Mesenchymal stem cell (in vitro differentiated cells and primary cell): ENCODE data around the gene TRPM3.

Experiments used
- DNase-seq: peaks from one replicate; pipeline ENCODE4 v3.0.0-alpha.2; 2013
- H2AFZ ChIP-seq: one replicate; pipeline ENCODE4 v1.6.1; 2013; ENCODE audit warnings: low read depth, mild to moderate bottlenecking, control low read depth, inconsistent platforms, low read length, moderate library complexity
- H2AK5ac ChIP-seq: 2 replicates; pipeline ENCODE4 v1.6.1; 2013; ENCODE audit warnings: low read length, moderate library complexity, mild to moderate bottlenecking, inconsistent platforms; ENCODE audit not compliant: severe bottlenecking
- H2BK120ac ChIP-seq: one replicate; pipeline ENCODE4 v1.6.1; 2013; ENCODE audit warnings: low read depth, mild to moderate bottlenecking, inconsistent platforms, low read length, moderate library complexity
- H2BK12ac ChIP-seq, 2 experiments: one replicate each; pipeline ENCODE4 v1.6.1; 2013; ENCODE audit warnings: inconsistent platforms in 2 of 2, low read length in 2 of 2, mild to moderate bottlenecking in 2 of 2, moderate library complexity in 2 of 2, control low read depth in 1 of 2
- H2BK15ac ChIP-seq: one replicate; pipeline ENCODE4 v1.6.1; 2013; ENCODE audit warnings: mild to moderate bottlenecking, low read depth, inconsistent platforms; ENCODE audit not compliant: poor library complexity, severe bottlenecking
- H2BK5ac ChIP-seq: 2 replicates; pipeline ENCODE4 v1.6.1; 2013; ENCODE audit warnings: low read depth, mild to moderate bottlenecking, low read length, control low read depth, inconsistent platforms; ENCODE audit not compliant: poor library complexity, severe bottlenecking
- H3K14ac ChIP-seq, 2 experiments: one replicate each; pipeline ENCODE4 v1.6.1; 2013; ENCODE audit warnings: inconsistent platforms in 2 of 2, low read length in 2 of 2, control low read depth in 1 of 2, mild to moderate bottlenecking in 1 of 2, moderate library complexity in 1 of 2
- H3K18ac ChIP-seq, 2 experiments: one replicate each; pipeline ENCODE4 v1.6.1; 2013; ENCODE audit warnings: inconsistent platforms in 2 of 2, low read length in 2 of 2, control low read depth in 1 of 2, low read depth in 1 of 2, mild to moderate bottlenecking in 1 of 2
- H3K23ac ChIP-seq, 2 experiments: one replicate each; pipeline ENCODE4 v1.6.1; 2013; ENCODE audit warnings: inconsistent platforms in 2 of 2, low read length in 2 of 2, mild to moderate bottlenecking in 2 of 2, moderate library complexity in 2 of 2, control low read depth in 1 of 2
- H3K27ac ChIP-seq: 2 replicates; pipeline ENCODE4 v1.5.1; 2013; ENCODE audit warnings: mild to moderate bottlenecking, moderate library complexity, low read length, control low read depth, inconsistent platforms; ENCODE audit not compliant: poor library complexity, severe bottlenecking
- H3K27me3 ChIP-seq, 2 experiments: 2 replicates each; pipeline versions ENCODE4 v1.6.1 to v1.7.0; 2013; ENCODE audit warnings: low read length in 2 of 2, mild to moderate bottlenecking in 2 of 2, moderate library complexity in 2 of 2, control low read depth in 1 of 2, inconsistent platforms in 1 of 2; ENCODE audit not compliant: control insufficient read depth in 1 of 2, insufficient read depth in 1 of 2
- H3K36me3 ChIP-seq, 2 experiments: 2 replicates each; pipeline versions ENCODE4 v1.6.1 to v1.7.0; 2013; ENCODE audit warnings: low read length in 2 of 2, control low read depth in 1 of 2, inconsistent platforms in 1 of 2, low read depth in 1 of 2, mild to moderate bottlenecking in 1 of 2; ENCODE audit not compliant: insufficient read depth in 2 of 2, control insufficient read depth in 1 of 2
- H3K4ac ChIP-seq, 2 experiments: one replicate each; pipeline ENCODE4 v1.6.1; 2013; ENCODE audit warnings: inconsistent platforms in 2 of 2, low read length in 2 of 2, mild to moderate bottlenecking in 2 of 2, moderate library complexity in 2 of 2, control low read depth in 1 of 2, low read depth in 1 of 2
- H3K4me1 ChIP-seq: 2 replicates; pipeline ENCODE4 v1.6.1; 2013; ENCODE audit warnings: low read depth, low read length, control low read depth; ENCODE audit not compliant: control insufficient read depth, insufficient read depth
- H3K4me2 ChIP-seq: 2 replicates; pipeline ENCODE4 v1.6.1; 2013; ENCODE audit warnings: low read length, mild to moderate bottlenecking, inconsistent platforms; ENCODE audit not compliant: poor library complexity, severe bottlenecking
- H3K4me3 ChIP-seq, 2 experiments: 2 replicates each; pipeline versions ENCODE4 v1.5.1 to v1.7.0; 2013; ENCODE audit warnings: low read length in 2 of 2, mild to moderate bottlenecking in 2 of 2, control low read depth in 1 of 2, low read depth in 1 of 2; ENCODE audit not compliant: insufficient read depth in 1 of 2
- H3K79me1 ChIP-seq: replicated peaks from 2 replicates; pipeline ENCODE4 v1.6.1; 2013; ENCODE audit warnings: mild to moderate bottlenecking, control low read depth, low read length, inconsistent platforms; ENCODE audit not compliant: poor library complexity, severe bottlenecking
- H3K9ac ChIP-seq: 2 replicates; pipeline ENCODE4 v1.7.0; 2013; ENCODE audit warnings: mild to moderate bottlenecking, low read length, moderate library complexity
- H3K9me3 ChIP-seq: 2 replicates; pipeline ENCODE4 v1.7.0; 2013; ENCODE audit warnings: mild to moderate bottlenecking, low read length; ENCODE audit not compliant: control insufficient read depth
- H4K8ac ChIP-seq: one replicate; pipeline ENCODE4 v1.6.1; 2013; ENCODE audit warnings: inconsistent platforms, mild to moderate bottlenecking, low read length, moderate library complexity
- H4K91ac ChIP-seq: one replicate; pipeline ENCODE4 v1.6.1; 2013; ENCODE audit warnings: mild to moderate bottlenecking, low read length, inconsistent platforms
- WGBS: methylation state at CpG from one replicate; pipeline ENCODE4 v1.1.7; 2013; ENCODE audit warnings: mixed read lengths; 5-methylcytosine and 5-hydroxymethylcytosine counted together

The TRPM3 gene

DNA sequence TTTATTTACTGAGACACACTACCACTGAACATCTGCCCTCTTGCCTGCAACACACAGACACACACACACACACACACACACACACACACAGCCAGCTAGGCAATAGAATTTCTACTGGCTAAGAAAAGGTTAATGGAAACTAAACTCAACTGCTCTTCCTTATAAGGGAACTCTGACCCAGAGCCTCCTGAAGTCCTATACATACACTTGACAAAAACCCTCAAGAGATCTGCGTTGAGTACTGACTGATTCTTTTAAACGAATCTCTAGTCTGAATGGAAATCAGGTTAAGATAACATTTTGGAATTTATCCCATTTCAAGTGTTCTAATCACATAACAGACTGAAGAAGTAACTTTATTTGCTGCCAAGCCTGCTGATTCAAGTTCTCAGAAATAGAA lies 25.9 kb upstream of the TRPM3 start:
- H2BK5ac ChIP-seq: no peak overlapping the region
- no peak overlapping the region for H2BK120ac ChIP-seq
- no peak overlapping the region for H3K4me2 ChIP-seq
- no peak overlapping the region for H3K27ac ChIP-seq
- H3K18ac ChIP-seq: no peak overlapping the region
- no peak overlapping the region for H3K14ac ChIP-seq
- no peaks in the 10 kb centered on the region for H3K36me3 ChIP-seq
- H3K9me3 ChIP-seq: peaks cover 3% of the 10 kb centered on the region
- no peak overlapping the region for H3K9ac ChIP-seq
- no peak overlapping the region for H4K91ac ChIP-seq
- WGBS: 50% methylated on average over 1 of the region's 2 CpGs
- no peak for DNase-seq
- H3K4ac ChIP-seq: no peak overlapping the region
- no peak overlapping the region for H2BK15ac ChIP-seq
- H3K4me1 ChIP-seq: no peaks in the 10 kb centered on the region
- H4K8ac ChIP-seq: no peak overlapping the region
- H3K27me3 ChIP-seq: no peaks in the 10 kb centered on the region
- H3K79me1 ChIP-seq: no peaks in the 10 kb centered on the region
- no peak overlapping the region for H2AFZ ChIP-seq
- no peak overlapping the region for H2BK12ac ChIP-seq
- H3K4me3 ChIP-seq: no peak overlapping the region
- no peak overlapping the region for H2AK5ac ChIP-seq
- no peak overlapping the region for H3K23ac ChIP-seq

DNA sequence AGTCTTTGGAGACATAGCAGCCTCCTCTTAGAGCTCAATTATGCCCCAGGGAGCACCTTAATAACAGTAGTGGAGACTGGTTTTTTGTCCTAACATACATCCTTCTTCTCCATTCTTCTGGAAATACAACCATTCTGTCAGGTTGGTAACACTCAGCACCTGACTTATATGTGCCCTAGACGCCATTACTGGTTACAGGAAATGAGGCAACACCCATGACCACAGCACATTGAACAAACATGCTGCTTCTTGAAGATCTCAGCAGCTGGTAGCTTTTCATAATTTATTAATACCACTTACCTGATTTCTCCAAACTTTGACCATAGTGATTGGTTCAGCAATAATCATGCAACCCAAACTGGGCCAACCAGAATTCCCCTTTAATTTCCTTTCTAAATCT lies 25.1 kb upstream of the TRPM3 start:
- H2BK5ac ChIP-seq: no peak overlapping the region
- no peak overlapping the region for H2BK15ac ChIP-seq
- no peak overlapping the region for H3K9ac ChIP-seq
- H4K91ac ChIP-seq: no peak overlapping the region
- DNase-seq: no peak
- peaks cover 3% of the 10 kb centered on the region for H3K9me3 ChIP-seq
- H3K14ac ChIP-seq: no peak overlapping the region
- no peak overlapping the region for H3K18ac ChIP-seq
- H3K27ac ChIP-seq: no peak overlapping the region
- H3K27me3 ChIP-seq: no peaks in the 10 kb centered on the region
- no peak overlapping the region for H3K4me3 ChIP-seq
- WGBS: 38% methylated on average over 1 of the region's 1 CpG
- no peak overlapping the region for H3K4ac ChIP-seq
- H2AK5ac ChIP-seq: no peak overlapping the region
- H2BK120ac ChIP-seq: no peak overlapping the region
- no peaks in the 10 kb centered on the region for H3K4me1 ChIP-seq
- H3K23ac ChIP-seq: no peak overlapping the region
- no peaks in the 10 kb centered on the region for H3K36me3 ChIP-seq
- H2AFZ ChIP-seq: no peak overlapping the region
- no peaks in the 10 kb centered on the region for H3K79me1 ChIP-seq
- H2BK12ac ChIP-seq: no peak overlapping the region
- no peak overlapping the region for H4K8ac ChIP-seq
- no peak overlapping the region for H3K4me2 ChIP-seq

DNA sequence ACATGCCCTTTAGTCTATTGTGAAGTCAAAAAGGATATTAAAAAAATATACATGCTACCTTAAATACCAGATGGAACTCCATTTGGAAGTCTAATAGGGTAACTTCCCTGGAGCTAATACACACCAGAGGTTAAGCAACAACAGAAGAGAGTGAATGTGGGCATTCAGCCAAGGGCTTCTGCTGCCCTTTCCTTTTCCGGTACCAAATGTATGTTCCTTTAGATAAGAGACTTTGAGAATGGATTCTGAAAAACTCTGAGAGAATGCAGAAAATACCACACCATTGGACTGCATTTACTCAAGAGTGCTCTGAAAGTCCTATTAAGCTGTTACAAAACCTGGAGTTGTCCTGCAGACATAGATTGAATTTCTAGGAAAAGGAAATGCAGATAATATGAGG lies 23.8 kb upstream of the TRPM3 start:
- no peaks in the 10 kb centered on the region for H3K36me3 ChIP-seq
- H2BK120ac ChIP-seq: no peak overlapping the region
- H3K23ac ChIP-seq: no peak overlapping the region
- no peak for DNase-seq
- no peak overlapping the region for H3K4me2 ChIP-seq
- no peak overlapping the region for H3K14ac ChIP-seq
- H3K4ac ChIP-seq: no peak overlapping the region
- no peak overlapping the region for H4K91ac ChIP-seq
- H3K4me1 ChIP-seq: no peaks in the 10 kb centered on the region
- H2BK5ac ChIP-seq: no peak overlapping the region
- H2BK12ac ChIP-seq: no peak overlapping the region
- no peak overlapping the region for H3K18ac ChIP-seq
- no peak overlapping the region for H3K4me3 ChIP-seq
- no peak overlapping the region for H3K9ac ChIP-seq
- no peak overlapping the region for H2AK5ac ChIP-seq
- 100% methylated on average over 1 of the region's 1 CpG for WGBS
- no peak overlapping the region for H3K27ac ChIP-seq
- no peak overlapping the region for H2BK15ac ChIP-seq
- no peak overlapping the region for H4K8ac ChIP-seq
- H3K9me3 ChIP-seq: peaks cover 3% of the 10 kb centered on the region
- no peaks in the 10 kb centered on the region for H3K79me1 ChIP-seq
- no peaks in the 10 kb centered on the region for H3K27me3 ChIP-seq
- H2AFZ ChIP-seq: no peak overlapping the region

- Histone ChIP-seq H3K79me1 (no peaks in the 10 kb centered on the region), H3K9ac (no peak overlapping the region), H3K14ac (no peak overlapping the region), H3K18ac (no peak overlapping the region), H3K9me3 (peaks cover 3% of the 10 kb centered on the region), H3K27me3 (no peaks in the 10 kb centered on the region), H3K4me2 (no peak overlapping the region), H4K91ac (no peak overlapping the region), H2BK5ac (no peak overlapping the region), H2AFZ (no peak overlapping the region), H3K23ac (no peak overlapping the region), H3K36me3 (no peaks in the 10 kb centered on the region), H2BK120ac (no peak overlapping the region), H3K27ac (no peak overlapping the region), H3K4ac (no peak overlapping the region), H2AK5ac (no peak overlapping the region), H3K4me3 (no peak overlapping the region), H2BK12ac (no peak overlapping the region), H2BK15ac (no peak overlapping the region), H4K8ac (no peak overlapping the region), H3K4me1 (no peaks in the 10 kb centered on the region)
- no CpG with 5 or more reads among the region's 2 CpGs for WGBS
- no peak for DNase-seq
Observed at GRCh38 chr9:71144495-71144894, 23.1 kb upstream of the TRPM3 start.
